Measurements from ENCODE around the gene BCLAF1.
"Not testable (repeated sequence)": the region's sequence is repeated elsewhere in the genome, so short reads cannot be mapped to it uniquely, and the experiment has no call there.

BCLAF1 gene

DNA sequence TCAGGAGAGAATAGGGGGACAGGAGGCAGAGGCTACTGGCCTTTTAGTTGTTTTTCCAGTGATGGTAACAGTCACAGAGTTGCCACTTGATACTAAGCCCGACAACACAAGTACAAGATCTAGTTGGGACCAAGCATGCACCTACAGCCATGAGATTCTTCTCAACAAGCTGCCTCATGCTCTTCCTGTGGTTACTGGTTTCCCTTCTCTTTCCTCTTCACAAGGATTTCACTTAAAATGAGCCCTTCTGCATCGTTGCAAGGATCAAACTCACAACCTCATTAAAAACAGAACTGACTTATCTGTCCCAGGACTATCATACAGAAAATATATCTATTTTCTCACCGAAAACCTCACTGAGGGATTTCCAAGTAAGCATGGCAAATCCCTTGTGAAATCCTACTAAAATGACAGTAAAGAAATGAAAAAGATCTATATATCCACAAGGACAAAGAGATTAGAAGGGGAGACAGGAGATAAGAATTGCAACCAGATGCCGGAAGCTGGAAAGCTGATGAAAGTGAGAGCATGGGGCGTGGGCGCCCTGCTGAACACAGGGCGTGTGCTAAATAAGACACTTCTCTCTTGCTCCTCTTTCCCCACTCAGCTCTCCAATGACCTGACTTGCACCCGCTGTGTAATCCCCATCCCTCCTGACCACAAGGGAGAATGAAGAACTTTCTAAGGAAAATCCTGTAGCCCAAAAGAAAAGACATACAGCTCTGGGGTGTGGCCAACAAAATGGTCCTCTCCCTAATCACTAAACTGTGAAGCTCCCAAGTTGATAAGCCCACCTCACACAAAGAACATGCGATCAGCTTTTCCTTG is 53.0 kb downstream of the BCLAF1 start:
- Mint-ChIP-seq H3K4me3 (no peak overlapping the region), H3K36me3 (peaks cover 5% of the 10 kb centered on the region), H3K9me3 (no peaks in the 10 kb centered on the region), H3K27me3 (no peaks in the 10 kb centered on the region), H3K27ac (no peak overlapping the region), H3K4me1 (peaks cover 14% of the 10 kb centered on the region)

GRCh38 chr6:136235233-136235564 is 54.4 kb downstream of the BCLAF1 start:
- H3K27me3 Mint-ChIP-seq, result no peaks in the 10 kb centered on the region
- no peak overlapping the region for H3K4me3 Mint-ChIP-seq
- peaks cover 14% of the 10 kb centered on the region for H3K4me1 Mint-ChIP-seq
- peaks cover 5% of the 10 kb centered on the region for H3K36me3 Mint-ChIP-seq
- no peak overlapping the region for H3K27ac Mint-ChIP-seq
- H3K9me3 Mint-ChIP-seq, result no peaks in the 10 kb centered on the region

DNA sequence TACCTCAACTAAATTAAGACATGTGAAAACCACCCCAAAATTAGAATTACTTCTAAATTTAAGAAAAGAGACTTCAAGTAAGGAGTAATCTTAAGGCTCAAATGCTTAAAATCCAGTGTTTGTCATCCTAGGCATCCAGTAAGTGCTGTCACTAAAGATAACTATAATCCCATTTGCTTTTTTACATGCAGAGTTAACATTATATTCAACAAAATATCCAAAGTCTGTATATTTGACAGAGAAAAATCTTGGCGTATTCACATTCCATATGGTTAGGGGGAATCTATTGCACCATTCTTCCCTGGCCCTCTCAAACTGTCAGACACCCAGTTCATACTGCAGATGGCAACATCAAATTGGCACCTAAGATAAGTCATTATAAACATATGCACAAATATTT is 56.9 kb downstream of the BCLAF1 start:
- Mint-ChIP-seq H3K36me3 (peaks cover 3% of the 10 kb centered on the region), H3K4me1 (peaks cover 14% of the 10 kb centered on the region), H3K27me3 (no peaks in the 10 kb centered on the region), H3K9me3 (no peaks in the 10 kb centered on the region), H3K27ac (no peak overlapping the region), H3K4me3 (no peak overlapping the region)

- Mint-ChIP-seq H3K4me3 (no peak overlapping the region), H3K4me1 (peaks cover 13% of the 10 kb centered on the region), H3K9me3 (no peaks in the 10 kb centered on the region), H3K27ac (no peak overlapping the region), H3K27me3 (no peaks in the 10 kb centered on the region), H3K36me3 (peaks cover 1% of the 10 kb centered on the region)
These were observed 59.3 kb downstream of the BCLAF1 start for GRCh38 chr6:136230219-136230853.

- Mint-ChIP-seq H3K36me3 (no peaks in the 10 kb centered on the region), H3K4me3 (no peak overlapping the region), H3K4me1 (peaks cover 18% of the 10 kb centered on the region), H3K9me3 (no peaks in the 10 kb centered on the region), H3K27ac (no peak overlapping the region), H3K27me3 (no peaks in the 10 kb centered on the region)
These were observed 60.8 kb downstream of the BCLAF1 start for GRCh38 chr6:136228814-136229213.

DNA sequence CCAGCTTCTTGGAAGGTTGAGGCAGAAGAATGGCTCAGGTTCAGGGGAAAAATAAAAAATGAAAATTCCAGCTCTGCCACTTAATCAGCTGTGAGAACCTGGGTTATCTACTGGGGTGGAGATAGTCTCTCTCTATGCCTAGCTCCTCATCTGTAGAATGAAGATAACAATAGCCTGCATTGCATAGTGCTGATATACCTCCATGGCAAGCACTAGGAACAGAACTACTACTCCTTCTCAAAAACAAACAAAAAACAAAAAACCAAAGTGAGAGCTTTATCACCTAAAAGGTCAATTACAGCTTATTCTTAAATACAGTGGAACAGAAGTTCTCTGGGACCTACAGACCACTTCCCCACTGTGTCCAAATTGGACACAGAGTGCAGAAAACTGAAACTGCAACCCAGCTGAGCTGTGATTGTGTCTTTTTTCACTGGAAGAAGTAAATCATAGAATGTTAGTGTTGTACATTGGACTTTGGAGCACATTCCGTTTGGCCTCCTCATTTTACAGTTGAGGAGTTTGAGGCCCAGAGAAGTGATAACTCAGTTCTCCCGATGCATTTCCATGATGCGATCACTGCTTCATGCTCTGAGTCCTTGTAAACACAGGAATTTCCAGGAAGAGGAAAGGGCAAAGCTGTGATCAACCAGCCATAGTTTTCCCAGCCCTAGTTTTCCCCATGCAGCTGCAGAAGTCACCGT is 62.8 kb downstream of the BCLAF1 start:
- Mint-ChIP-seq H3K27ac (no peak overlapping the region), H3K36me3 (no peaks in the 10 kb centered on the region), H3K4me1 (peaks cover 18% of the 10 kb centered on the region), H3K27me3 (no peaks in the 10 kb centered on the region), H3K9me3 (no peaks in the 10 kb centered on the region), H3K4me3 (peak overlapping the region; percentile 59)

DNA sequence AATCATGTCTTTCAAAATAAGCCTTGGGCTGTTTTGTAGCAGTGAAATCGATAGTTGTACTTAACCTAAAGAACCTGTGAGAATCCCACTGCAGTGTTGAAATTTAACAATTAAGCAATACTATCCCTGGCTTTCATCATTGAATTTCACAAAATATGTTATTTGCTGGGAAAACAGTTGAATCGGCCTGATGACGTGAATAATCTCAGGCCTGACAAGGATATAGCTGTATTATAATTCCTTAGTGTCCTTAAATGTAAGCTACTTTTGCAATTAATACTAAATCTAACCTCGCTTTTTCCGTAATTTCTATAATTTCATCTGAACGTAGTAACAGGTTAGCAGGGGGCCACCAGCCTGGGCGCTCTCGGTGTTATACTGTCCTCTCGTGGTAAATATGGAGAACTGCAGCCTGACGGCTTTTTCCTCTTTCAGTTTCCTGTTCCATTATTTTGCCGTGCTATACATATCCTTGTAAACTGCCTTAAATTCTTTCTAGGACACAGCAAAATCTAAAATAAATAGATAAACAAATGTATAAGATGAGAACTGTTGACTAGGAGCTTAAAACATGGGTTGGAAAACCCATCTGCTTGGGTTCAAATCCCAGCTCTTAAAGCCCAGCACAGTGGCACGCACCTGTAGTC is 63.5 kb downstream of the BCLAF1 start:
- H3K27ac Mint-ChIP-seq, result no peak overlapping the region

GRCh38 chr6:136225496-136225895 is 64.2 kb downstream of the BCLAF1 start:
- Mint-ChIP-seq H3K4me1 (peaks cover 18% of the 10 kb centered on the region), H3K27me3 (no peaks in the 10 kb centered on the region), H3K9me3 (peaks cover 1% of the 10 kb centered on the region), H3K27ac (no peak overlapping the region), H3K4me3 (no peak overlapping the region), H3K36me3 (no peaks in the 10 kb centered on the region)

More for the DNA sequence above, 63.5 kb downstream of the BCLAF1 start:
- Mint-ChIP-seq H3K9me3 (no peaks in the 10 kb centered on the region), H3K4me3 (peak overlapping the region; percentile 59), H3K27me3 (no peaks in the 10 kb centered on the region), H3K4me1 (peaks cover 18% of the 10 kb centered on the region), H3K36me3 (no peaks in the 10 kb centered on the region)

DNA sequence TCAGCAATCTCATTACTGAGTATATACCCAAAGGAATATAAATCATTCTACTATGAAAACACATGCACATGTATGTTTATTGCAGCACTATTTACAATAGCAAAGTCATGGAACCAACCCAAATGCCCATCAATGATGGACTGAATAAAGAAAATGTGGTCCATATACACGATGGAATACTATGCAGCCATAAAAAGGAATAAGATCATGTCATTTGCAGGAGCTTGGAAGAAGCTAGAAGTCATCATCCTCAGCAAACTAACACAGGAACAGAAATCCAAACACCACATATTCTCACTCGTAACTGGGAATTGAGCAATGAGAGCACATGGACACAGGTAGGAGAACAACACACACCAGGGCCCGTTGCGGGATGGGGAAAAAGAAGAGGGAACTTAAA is 64.7 kb downstream of the BCLAF1 start:
- not testable (repeated sequence) for H3K4me3 Mint-ChIP-seq, H3K9me3 Mint-ChIP-seq, H3K27ac Mint-ChIP-seq, H3K27me3 Mint-ChIP-seq, H3K36me3 Mint-ChIP-seq
- peaks cover 18% of the 10 kb centered on the region for H3K4me1 Mint-ChIP-seq

GRCh38 chr6:136216503-136217401 is 72.9 kb downstream of the BCLAF1 start:
- Mint-ChIP-seq H3K4me3 (no peak overlapping the region), H3K36me3 (no peaks in the 10 kb centered on the region), H3K27me3 (peaks cover 3% of the 10 kb centered on the region), H3K4me1 (no peaks in the 10 kb centered on the region), H3K27ac (no peak overlapping the region), H3K9me3 (peaks cover 6% of the 10 kb centered on the region)

DNA sequence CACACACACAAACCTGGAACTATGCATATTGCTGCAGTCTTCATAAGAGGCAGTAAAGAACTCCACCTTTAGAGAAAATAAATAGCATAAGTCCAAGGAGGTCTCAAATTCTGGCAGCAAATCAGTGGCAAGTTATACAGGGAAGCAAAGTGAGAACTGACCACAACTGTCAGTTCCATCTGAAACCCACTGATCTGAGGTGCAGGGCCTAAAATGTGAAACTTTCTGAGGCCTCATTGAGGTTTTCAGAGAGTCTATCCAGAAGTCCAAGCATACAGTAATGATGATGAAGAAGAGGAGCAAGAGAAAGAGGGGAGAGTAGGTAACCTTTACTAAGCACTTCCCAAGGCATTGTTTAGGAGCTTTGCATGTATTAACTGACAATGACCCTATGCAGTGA is 75.8 kb downstream of the BCLAF1 start:
- no peak overlapping the region for H3K27ac Mint-ChIP-seq

DNA sequence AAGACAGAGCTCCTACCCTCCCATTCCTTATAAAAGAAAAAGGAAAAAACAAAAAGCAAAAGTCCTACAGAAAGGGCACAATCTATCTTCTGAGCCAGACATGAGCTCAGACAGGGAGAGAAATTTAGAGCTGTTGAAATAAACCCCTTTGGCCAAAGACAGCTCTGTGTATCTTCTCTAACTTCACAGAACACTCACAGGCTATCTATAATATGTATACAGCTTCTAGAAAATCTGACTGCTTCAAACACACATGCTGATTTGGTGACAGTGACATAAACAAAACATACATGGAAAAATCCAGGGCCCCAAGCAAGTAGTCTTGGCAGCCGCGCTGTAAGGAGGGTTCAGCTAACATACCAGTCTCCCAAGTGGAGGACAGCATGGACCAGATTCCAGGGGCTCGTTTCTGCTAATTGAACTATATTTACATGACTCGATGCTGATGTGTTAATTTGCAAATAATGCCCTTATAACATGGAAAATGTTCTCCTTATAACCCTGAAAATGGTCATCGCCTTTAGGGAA is 76.6 kb downstream of the BCLAF1 start:
- Mint-ChIP-seq H3K4me1 (no peaks in the 10 kb centered on the region), H3K9me3 (no peaks in the 10 kb centered on the region), H3K4me3 (no peak overlapping the region), H3K36me3 (no peaks in the 10 kb centered on the region), H3K27me3 (peaks cover 3% of the 10 kb centered on the region), H3K27ac (no peak overlapping the region)

More for the DNA sequence above, 75.8 kb downstream of the BCLAF1 start:
- Mint-ChIP-seq H3K36me3 (no peaks in the 10 kb centered on the region), H3K9me3 (no peaks in the 10 kb centered on the region), H3K4me3 (no peak overlapping the region), H3K27me3 (peaks cover 3% of the 10 kb centered on the region), H3K4me1 (no peaks in the 10 kb centered on the region)

GRCh38 chr6:136212608-136213007 is 77.0 kb downstream of the BCLAF1 start:
- no peaks in the 10 kb centered on the region for H3K9me3 Mint-ChIP-seq
- H3K36me3 Mint-ChIP-seq, result no peaks in the 10 kb centered on the region
- H3K4me3 Mint-ChIP-seq, result no peak overlapping the region
- no peaks in the 10 kb centered on the region for H3K4me1 Mint-ChIP-seq
- H3K27ac Mint-ChIP-seq, result no peak overlapping the region
- H3K27me3 Mint-ChIP-seq, result peaks cover 3% of the 10 kb centered on the region

DNA sequence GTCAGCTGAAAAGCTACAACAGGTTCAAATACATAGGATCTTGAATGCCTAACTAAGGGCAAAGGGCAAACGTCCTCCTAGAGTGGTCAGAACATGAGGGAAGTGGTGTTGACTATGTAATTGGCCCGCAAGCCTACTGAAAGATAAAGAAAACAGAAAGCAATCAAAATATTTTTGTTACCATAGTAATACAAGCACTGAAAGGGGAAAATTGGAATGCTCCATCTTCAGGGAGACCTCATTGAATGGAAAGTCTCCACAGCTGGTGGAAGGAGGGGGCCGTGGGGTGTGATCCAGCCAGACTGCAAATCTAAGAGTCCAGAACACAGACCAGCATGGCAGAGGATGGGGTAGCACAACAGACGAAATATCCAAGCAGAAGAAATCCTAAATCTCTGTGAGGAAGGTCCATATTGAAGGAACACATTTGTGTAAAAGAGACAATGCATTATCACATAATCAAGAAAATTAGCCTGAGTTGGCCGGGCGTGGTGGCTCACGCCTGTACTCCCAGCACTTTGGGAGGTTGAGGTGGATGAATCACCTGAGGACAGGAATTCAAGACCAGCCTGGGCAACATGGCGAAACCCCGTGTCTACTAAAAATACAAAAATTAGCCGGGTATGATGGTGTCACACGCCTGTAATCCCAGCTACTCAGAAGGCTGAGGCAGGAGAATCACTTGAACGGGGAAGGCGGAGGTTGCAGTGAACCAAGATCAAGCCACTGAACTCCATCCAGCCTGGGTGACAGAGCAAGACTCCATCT is 79.1 kb downstream of the BCLAF1 start:
- Mint-ChIP-seq H3K4me3 (no peak overlapping the region), H3K4me1 (no peaks in the 10 kb centered on the region), H3K36me3 (no peaks in the 10 kb centered on the region), H3K27ac (no peak overlapping the region), H3K9me3 (no peaks in the 10 kb centered on the region), H3K27me3 (peaks cover 2% of the 10 kb centered on the region)

Measured in activated naive CD4-positive, alpha-beta T cell treated with anti-CD3 and anti-CD28 coated beads, Interleukin-2, amount 50 U/mL, for 24 hours (primary cell).